ENCODE results near the gene KPNA3.

KPNA3 gene

DNA sequence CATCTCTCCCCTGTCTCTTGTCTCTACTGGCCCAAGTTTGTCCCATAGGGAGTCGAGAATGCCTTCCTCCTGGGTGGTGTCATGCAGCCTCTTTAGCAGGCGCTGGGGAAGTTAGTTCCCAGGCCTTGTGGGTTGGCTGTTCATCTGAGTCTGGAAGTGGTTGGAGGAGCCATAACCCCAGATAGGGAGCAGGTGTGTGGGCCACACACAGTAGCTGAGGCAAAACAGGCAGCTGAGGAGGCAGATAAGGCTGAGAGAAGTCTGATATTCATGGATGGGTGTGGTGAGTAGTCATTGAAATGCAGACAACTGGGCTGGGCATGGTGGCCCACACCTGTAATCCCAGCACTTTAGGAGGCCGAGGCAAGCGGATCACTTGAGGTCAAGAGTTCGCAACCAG, 40.9 kb upstream of the KPNA3 start:
- TF ChIP-seq, protein P1, sequence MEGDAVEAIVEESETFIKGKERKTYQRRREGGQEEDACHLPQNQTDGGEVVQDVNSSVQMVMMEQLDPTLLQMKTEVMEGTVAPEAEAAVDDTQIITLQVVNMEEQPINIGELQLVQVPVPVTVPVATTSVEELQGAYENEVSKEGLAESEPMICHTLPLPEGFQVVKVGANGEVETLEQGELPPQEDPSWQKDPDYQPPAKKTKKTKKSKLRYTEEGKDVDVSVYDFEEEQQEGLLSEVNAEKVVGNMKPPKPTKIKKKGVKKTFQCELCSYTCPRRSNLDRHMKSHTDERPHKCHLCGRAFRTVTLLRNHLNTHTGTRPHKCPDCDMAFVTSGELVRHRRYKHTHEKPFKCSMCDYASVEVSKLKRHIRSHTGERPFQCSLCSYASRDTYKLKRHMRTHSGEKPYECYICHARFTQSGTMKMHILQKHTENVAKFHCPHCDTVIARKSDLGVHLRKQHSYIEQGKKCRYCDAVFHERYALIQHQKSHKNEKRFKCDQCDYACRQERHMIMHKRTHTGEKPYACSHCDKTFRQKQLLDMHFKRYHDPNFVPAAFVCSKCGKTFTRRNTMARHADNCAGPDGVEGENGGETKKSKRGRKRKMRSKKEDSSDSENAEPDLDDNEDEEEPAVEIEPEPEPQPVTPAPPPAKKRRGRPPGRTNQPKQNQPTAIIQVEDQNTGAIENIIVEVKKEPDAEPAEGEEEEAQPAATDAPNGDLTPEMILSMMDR (conservative IDR thresholded peaks at IDR 0.05; ENCODE audit: control insufficient read depth, insufficient read depth, low read depth, low read length) = no peak
- no peak overlapping the region for H3K4me3 ChIP-seq (ENCODE audit: control insufficient read depth, low read depth, low read length)
- DNase-seq (ENCODE audit: low read depth) = no peak

DNA sequence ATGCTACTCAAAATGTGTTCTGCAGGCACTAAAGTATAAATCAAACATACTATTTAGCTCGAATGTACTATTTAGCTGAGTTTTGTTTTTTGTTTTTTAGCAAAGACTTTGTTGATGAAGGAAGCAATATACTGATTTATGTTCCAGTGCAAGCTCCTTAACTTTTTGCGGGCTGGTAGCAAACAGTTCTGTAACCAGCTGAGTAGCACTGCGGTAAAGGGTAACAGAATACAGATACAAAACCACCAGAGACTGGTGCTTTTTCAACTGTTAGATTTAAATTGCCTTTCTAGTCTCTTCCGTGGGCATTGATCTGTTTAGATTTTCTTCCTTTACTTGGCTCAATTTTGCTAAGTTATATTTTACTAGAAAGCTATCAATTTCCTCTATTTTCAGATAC, 39.0 kb upstream of the KPNA3 start:
- no peak for DNase-seq (ENCODE audit: low read depth)
- H3K4me3 ChIP-seq (ENCODE audit: control insufficient read depth, low read depth, low read length) = no peak overlapping the region
- TF ChIP-seq, protein P1 (conservative IDR thresholded peaks at IDR 0.05; ENCODE audit: control insufficient read depth, insufficient read depth, low read depth, low read length) = no peak

DNA sequence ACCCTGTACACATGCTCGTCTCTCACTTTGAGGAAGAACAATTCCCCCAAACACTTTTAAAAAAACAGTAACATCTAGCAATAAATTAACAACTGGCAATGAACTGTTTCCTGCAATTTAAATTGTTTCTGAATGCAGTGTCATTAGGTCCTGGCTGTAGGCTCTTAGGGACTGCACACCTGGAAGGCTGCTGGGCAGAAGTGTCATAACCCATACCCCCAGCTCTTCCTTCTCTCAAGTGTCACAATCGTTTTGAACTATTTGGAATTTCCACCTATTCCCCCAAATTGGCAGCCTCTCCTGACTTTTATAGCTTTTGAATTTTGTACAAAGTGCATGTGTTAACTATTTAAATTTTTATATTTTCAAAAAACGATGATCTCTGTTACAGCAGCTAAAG, 38.2 kb upstream of the KPNA3 start:
- H3K4me3 ChIP-seq (ENCODE audit: control insufficient read depth, low read depth, low read length) = no peak overlapping the region
- no peak for DNase-seq (ENCODE audit: low read depth)
- TF ChIP-seq, protein P1 (conservative IDR thresholded peaks at IDR 0.05; ENCODE audit: control insufficient read depth, insufficient read depth, low read depth, low read length) = no peak

GRCh38 chr13:49829715-49830114, 37.2 kb upstream of the KPNA3 start:
- TF ChIP-seq, protein P1 (conservative IDR thresholded peaks at IDR 0.05; ENCODE audit: control insufficient read depth, insufficient read depth, low read depth, low read length) = no peak
- no peak for DNase-seq (ENCODE audit: low read depth)
- no peak overlapping the region for H3K4me3 ChIP-seq (ENCODE audit: control insufficient read depth, low read depth, low read length)

GRCh38 chr13:49828453-49828852, 36.0 kb upstream of the KPNA3 start:
- TF ChIP-seq, protein P1 (conservative IDR thresholded peaks at IDR 0.05; ENCODE audit: control insufficient read depth, insufficient read depth, low read depth, low read length) = no peak
- no peak for DNase-seq (ENCODE audit: low read depth)
- H3K4me3 ChIP-seq (ENCODE audit: control insufficient read depth, low read depth, low read length) = no peak overlapping the region

GRCh38 chr13:49827891-49828290, 35.4 kb upstream of the KPNA3 start:
- TF ChIP-seq, protein P1 (conservative IDR thresholded peaks at IDR 0.05; ENCODE audit: control insufficient read depth, insufficient read depth, low read depth, low read length) = no peak
- no peak for DNase-seq (ENCODE audit: low read depth)
- H3K4me3 ChIP-seq (ENCODE audit: control insufficient read depth, low read depth, low read length) = no peak overlapping the region

DNA sequence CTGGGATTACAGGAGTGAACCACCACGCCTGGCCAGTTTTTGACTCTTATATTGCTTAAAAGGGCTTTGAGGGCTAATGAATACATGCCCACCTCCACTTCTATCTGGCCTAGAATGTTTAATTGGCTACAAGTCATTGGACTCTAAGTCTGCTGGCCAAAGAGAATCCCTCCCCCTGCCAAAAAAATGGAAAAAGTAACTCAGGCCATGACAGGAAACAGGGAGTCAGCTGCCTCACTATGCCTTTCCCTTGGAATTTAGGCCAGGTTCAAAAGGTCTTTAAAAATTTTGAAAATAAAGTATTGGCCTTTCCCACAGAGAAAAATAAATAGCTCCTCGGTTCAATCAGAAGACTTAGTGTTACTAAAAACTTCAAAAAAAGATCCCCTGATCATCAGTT, 34.9 kb upstream of the KPNA3 start:
- H3K4me3 ChIP-seq (ENCODE audit: control insufficient read depth, low read depth, low read length) = no peak overlapping the region
- TF ChIP-seq, protein P1 (conservative IDR thresholded peaks at IDR 0.05; ENCODE audit: control insufficient read depth, insufficient read depth, low read depth, low read length) = no peak
- DNase-seq (ENCODE audit: low read depth) = no peak
